Skin of body (tissue), 2 donors: ENCODE measurements around the gene LY86. TPM values are rescaled to one million over a fixed set of nuclear protein-coding genes. Genes with fewer than 3 reads are reported as not detected.
"Not testable (repeated sequence)": the region's sequence is repeated elsewhere in the genome, so short reads cannot be mapped to it uniquely, and the experiment has no call there.

Source experiments
- DNase-seq: peaks from one replicate; lab custom pipeline; 2025; lab: John Stamatoyannopoulos, UW
- total RNA-seq: library from RNA; depleted of rRNA; stranded (reverse); fragments of >200 nt; gene quantifications from one replicate; pipeline ENCODE4 v1.2.3, GENCODE V29; 2014

Gene LY86
- total RNA-seq, 1 donor from 2014 or later = 3.7 TPM

DNA sequence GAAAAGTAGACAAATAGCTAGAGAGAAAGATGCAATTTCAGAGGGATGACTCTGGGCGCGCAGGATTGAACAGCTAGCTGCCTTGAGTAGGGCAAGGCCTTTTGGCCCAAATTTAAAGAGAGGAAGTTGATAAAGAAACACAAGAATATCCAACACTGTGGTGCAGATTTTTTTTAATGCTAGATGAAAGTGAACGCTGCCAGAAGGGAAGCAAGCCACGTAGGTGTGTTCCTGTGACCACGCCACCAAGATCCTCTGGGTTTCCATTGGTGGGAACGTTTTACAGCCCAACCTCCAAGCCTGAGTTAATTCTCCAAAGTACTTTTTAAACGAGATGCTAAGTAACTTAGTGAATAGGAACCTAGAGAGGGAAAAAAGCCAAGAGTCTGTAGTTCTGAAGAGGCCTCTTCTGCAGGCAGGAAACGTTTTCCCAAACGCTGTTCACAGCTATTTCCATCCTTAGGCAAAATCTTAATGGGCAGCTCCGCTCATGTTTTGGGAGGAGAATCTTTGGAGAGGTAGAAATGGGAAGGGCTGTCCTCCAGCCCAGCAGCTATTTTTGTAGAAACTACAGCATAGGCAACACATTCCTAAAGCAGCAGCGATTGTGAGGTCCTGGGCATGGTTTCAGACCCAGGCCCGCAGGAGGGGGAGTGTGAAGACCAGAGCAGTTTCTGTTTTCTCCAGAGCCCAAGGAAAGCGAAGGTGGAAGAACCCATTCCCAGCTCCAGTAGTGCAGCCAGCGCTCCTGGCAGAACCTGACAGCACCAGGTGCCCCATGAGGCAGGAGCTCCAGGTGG, 8.2 kb downstream of the LY86 start:
- DNase-seq = no peak

DNA sequence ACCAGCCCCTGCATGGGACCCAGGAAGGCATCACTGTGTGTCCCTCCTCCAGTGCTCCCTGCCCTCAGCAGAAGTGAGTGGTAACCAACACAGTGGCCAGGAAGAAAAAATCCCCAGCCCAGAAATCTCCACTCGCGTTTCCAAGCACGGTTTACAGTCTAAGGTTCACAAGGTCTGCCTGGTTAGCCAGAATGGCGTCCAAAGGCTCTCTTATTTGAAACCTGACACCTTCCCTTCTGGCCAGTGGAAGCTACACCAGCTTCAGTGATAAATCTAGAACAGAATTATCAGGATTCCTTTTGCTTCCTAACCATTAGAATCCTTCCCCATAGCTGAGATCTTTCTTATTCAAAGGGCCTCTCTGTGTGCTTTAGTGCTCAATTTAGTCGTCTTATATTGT, 9.2 kb downstream of the LY86 start:
- no peak for DNase-seq

DNA sequence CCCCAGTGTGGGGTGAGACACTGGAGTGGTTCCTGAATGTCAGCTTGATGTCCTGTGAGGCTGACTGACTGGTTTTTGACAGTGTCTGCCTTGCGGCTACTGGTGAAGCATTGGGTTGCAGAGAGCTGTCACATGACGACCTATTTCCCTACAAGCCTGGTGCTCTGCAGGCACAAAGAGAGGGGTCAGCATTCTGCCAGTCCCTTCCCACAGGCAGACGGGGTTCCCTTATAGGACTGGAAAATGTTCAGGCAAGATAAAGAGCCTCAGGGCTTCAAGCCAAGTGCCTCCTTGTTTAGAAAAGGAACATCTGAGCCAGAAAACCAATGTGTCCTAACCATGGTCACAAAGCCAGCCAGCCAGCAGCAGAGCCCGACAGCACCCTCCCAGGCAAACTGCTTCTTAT, 11.0 kb downstream of the LY86 start:
- DNase-seq = no peak

DNA sequence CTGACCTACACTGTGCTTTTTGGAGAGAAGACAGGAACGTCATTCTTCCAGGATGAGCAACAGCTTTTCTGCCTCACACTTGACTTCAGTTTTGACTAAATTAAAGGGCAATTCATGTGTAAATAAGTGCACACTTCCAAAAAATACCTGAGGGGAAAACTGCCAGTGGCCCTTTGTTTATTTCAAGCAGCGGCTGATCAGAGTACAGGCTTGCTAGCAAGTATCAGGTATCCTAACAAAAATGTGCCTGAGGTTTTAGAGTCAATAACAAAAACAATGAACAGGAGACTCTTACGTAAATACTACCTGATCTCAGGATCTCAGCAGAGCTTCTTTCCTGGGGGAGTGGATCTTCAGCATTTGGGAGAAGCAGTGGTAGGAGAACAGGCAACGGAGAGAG, 12.4 kb downstream of the LY86 start:
- DNase-seq = no peak

DNA sequence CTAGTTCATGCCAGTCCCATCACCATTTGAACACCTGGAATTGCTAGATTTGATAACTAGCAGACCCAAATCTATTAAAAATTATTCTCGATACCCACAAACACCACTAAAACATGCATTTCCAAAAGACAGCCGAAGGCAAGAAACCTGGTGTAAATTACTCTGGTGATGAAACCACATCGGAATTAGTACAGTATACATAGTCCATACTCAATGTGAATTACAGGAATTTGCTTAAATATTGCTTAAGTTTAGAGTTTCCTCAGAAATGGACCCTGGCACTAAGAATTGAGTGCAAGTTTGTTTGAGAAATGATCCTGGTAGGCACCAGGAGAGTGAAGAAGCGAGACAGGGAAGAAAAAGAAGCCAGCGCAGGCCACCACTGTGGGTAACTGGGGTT, 13.7 kb downstream of the LY86 start:
- no peak for DNase-seq

DNA sequence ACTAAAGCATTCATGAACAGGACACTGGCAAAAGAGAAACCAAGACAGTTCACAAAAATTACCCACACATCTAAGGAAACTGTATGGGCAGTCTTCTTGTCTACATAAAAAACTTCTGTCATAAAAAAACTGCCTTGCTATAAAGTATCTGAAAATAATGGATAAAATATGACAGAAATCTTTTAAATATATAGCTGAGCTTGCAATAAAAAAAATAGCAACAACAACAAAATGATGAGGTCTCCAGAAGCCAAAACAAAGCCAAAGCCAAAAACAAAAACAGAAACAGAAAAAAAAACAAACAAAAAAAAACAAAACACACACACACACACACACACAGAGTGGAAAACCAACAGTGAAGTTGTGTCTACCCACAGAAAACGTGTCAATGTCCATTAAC, 14.8 kb downstream of the LY86 start:
- no peak for DNase-seq

DNA sequence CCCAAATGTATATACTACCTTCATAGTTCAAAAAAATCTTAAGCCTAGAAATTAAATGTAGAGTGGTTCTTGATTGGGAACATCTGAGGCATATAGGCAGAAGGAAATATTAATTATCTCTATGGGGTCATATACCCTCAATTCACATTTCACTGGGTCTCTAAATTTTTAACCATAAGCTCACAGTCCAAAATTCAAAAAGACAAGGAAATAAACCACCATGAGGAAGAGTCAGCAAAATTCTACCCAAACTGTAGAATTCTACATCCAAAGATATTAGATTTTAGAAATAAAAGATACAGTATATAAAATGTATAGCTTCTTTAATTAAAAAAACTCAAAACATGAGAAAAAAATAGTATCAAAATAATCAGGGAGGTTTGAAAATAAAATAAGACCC, 15.5 kb downstream of the LY86 start:
- DNase-seq = no peak

DNA sequence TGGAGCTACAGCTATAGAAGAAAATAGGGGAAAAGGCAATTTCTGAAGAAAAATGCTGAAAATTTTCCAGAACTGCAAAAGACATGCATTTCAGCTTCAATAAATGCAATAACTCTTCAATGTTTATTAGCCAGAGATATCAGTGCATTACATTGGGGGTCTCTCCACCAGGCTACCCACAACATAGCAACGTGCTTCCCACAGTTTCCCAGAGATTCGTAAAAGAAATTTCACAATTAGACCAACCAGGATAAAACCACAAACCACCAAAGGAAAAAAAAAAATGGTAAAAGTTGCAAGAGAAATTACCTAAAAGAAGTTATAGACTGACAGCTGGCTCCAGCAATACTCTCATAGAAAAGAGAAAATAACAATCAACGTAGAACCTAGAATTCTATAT, 16.0 kb downstream of the LY86 start:
- DNase-seq = no peak

DNA sequence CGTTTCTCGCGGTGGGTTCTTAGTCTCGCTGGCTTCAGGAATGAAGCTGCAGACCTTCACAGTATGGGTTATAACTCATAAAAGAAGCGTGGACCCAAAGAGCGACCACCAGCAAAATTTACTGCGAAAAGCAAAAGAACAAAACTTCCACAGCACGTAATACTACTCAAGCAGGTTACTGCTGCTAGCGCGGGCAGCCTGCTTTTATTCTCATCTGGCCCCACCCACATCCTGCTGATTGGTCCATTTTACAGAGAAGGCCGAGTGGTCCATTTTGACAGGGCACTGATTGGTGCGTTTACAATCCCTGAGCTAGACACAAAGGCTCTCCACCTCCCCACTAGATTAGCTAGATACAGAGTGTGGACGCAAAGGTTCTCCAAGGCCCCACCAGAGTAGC, 17.4 kb downstream of the LY86 start:
- DNase-seq = no peak

DNA sequence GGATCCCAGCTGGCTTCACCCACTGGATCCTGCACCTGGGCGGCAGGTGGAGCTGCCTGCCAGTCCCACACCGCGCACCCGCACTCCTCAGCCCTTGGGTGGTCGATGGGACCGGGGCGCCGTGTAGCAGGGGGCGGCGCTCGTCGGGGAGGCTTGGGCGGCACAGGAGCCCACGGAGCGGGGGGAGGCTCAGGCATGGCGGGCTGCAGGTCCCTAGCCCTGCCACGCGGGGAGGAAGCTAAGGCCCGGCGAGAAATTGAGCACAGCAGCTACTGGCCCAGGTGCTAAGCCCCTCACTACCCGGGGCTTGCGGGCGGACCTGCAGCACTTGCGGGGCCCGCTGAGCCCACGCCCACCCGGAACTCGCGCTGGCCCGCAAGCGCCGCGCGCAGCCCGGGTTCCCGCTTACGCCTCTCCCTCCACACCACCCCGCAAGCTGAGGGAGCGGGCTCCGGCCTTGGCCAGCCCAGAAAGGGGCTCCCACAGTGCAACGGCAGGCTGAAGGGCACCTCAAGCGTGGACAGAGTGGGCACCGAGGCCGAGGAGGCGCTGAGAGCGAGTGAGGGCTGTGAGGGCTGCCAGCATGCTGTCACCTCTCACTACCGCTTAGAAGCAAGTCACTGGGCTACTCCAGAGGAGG, 18.0 kb downstream of the LY86 start:
- not testable (repeated sequence) for DNase-seq

DNA sequence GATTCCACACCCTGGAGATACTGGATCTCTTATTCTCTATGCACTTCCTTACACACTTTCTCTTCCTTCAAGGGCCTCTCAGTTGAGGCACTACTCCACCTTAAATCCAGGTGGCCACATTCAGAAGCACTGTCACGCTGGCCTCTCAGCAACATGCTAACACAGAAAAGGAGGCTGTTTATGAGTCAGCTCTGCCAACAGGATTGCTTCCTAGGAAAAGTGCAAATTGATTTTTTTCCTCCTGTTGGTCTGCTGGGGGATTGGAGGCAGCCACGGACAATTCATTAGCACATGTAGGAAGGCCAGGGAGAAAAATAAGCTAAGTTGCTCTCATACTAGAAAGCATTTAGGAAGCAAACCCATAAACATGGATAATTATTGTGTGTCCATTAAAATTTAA, 20.9 kb downstream of the LY86 start:
- DNase-seq = no peak

DNA sequence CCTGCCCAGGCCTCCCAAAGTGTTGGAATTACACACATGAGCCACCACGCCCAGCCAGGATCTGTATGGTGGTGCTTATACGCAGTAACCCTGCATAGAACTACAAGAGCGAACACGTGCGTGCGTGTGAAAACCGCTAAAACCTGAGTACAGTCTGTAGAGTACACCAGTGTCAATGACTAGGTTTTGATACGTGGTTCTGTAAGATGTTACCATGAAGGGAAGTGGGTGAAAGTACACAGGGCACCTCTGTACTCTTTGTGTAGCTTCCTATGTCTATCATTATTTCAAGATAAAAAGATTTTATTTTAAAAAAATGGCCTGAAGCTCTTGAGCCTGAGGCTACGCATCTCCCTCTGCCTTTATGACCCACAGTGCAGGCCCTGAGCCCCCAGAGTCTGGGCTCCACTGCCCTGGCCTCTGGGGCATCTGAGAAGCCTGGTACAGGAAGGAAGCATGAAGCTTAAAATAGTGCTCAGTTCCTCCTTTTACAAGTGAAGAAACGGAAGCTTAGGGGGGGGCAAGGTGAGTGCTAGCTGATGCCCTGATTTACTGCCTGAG, 21.6 kb downstream of the LY86 start:
- no peak for DNase-seq

DNA sequence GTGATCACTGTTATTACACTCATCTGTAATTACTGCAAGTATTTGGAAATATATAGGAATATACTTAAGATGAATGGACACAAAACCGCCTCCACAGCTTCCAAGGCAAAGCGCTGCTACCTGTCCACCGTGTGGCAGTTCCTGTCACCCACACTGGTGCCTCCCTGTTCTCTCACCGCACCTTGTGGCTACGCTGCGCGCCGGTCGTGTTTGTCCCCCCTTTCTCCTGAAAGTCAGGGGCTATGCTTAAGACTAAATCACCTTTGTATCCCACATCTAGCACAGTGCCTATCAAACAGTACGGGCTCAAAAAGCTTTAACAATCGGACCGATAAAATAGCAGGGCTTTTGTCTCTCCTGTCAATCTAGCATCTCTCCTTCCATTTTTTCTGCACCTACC, 23.0 kb downstream of the LY86 start:
- no peak for DNase-seq

DNA sequence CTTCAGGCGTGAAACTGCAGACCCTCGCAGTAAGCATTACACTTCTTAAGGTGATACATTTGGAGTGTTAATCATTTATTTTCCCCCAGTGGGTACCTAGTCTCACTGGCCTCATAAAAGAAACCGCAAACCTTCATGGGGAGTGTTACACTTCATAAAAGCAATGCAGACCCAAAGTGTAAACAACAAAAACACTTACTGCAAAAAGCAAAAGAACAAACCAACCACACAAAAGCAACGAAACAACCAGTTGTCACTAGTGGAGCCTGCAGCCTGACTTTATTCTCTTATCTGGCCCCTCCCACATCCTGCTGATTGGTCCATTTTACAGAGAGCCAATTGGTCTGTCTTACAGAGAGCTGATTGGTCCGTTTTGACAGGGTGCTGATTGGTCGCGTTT, 23.8 kb downstream of the LY86 start:
- no peak for DNase-seq

DNA sequence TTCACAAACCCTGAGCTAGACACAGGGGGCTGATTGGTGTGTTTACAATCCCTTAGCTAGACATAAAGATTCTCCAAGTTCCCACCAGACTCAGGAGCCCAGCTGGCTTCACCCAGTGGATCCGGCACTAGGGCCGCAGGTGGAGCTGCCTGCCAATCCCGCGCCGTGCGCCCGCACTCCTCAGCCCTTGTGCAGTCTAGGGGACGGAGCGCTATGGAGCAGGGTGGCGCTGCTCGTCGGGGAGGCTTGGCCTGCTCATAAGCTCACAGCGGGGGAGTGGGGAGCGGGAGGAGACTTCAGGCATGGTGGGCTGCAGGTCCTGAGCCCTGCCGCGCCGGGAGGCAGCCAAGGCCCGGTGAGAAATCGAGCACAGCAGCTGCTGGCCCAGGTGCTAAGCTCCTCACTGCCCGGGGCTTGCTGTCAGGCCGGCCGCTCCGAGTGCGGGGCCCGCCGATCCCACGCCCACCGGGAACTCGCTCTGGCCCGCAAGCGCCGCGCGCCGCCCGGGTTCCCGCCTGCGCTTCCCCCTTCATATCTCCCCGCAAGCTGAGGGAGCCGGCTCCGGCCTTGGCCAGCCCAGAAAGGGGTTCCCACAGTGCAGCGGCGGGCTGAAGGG, 24.7 kb downstream of the LY86 start:
- not testable (repeated sequence) for DNase-seq

DNA sequence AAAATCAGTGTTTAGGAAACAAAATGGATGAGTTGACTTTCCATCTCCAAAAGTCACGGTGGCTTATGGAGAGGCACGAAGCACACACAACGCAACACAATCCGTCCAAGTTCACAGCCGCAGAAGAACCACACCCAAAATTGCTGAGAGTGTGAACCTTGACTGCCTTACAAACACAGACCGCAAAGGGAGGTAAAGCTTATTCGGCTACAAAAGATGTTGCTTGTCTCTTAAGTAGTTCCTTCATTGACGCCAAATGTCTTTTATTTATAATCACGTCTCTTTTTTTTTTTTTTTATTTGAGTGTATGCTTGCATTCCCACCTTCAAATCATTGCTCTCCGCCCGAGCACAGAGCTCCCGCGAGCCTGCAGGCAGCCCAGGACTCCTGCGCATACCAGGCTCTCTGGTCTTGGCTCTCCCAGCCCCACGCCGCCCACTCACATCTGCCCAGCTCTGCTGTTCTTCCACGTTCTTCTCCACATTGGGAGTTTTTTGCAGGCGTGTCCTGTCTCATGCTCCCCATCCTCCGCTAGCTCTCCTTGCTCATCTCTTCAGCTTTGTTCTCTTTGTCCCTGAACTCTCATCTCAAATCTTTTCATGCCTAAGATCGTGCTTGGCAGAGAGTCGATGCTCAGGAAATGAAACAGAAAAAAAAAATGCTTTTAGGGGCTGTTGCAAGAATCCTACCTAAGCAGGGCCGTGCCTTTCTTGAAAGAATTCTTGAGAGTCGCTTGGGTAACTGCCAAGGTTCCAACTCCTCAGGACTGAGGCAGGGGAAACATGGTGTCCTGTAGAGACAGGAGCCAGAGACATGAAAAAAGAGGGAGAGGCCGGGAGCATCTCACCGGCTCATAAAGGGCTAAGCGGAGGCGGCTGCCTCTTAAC, 25.8 kb downstream of the LY86 start:
- DNase-seq = no peak

DNA sequence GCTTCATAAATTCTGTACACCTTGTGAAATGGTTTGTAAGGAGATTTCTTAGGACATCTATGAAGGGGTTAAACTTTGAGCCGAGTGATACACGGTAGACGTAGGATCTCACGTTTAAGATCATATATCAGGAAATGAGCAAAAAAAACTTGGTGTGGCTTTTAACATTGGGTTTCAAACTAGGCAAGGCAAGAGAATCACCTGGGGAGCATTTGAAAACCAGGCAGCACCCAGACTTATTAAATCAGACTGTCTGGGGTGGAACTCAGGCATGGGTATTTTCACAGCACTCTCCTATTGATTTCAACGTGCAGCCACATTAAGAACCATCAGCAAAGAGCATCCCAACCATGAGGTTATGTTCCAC, 26.4 kb downstream of the LY86 start:
- no peak for DNase-seq

DNA sequence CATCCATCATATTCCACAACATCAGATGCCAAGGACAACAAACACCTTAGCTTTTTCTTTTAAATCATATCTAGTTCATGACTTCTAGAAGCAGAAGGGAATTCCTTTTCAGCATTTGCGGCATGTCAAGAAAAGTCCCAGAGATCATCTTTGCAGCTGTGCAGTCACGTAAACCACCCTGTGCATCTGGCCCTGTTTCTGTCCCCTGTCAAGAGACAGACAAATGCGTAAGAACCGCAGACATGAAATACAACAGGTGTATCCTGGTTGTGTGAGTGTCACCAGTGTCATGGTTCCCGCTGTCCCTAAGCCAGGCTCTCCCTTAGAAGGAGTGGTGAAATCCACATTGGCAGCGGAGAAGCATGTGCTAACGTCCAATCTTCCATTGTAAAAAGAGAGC, 28.1 kb downstream of the LY86 start:
- no peak for DNase-seq

DNA sequence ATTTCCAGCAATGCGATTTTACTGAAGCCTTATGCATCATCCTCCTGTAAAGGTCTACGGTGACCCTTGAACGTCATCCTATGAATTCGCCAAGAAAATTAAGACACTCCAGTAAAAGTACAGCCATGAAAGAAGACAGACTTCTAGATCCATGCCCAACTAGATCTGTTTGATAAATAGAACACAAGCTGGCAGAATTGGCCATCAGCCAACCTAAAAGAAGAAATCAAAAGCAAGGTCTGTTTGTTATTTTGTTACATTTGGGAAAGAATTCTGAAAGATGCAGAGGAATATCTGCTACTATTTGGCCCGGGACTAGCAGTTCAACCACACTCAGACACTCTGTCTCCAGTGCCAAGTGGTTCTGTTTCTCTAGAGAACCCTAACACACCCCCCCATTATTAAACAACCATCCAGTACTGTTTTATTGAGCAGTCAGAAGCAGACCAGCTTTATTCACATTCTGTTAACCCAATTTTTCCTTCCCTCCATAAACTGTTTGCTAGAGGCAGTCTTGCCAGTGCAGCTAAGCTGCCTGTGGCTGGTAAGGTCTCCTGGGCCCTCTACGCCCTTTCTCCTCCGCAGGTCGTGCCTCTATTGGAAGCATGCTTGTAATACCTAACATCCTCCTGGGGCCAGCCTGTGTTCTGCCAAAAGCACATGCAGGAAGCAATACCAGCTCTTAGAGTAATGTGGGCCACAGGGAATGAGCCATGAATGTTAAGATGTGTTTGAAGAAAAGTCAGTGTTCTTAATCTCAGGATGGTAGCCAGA, 30.7 kb downstream of the LY86 start:
- no peak for DNase-seq

DNA sequence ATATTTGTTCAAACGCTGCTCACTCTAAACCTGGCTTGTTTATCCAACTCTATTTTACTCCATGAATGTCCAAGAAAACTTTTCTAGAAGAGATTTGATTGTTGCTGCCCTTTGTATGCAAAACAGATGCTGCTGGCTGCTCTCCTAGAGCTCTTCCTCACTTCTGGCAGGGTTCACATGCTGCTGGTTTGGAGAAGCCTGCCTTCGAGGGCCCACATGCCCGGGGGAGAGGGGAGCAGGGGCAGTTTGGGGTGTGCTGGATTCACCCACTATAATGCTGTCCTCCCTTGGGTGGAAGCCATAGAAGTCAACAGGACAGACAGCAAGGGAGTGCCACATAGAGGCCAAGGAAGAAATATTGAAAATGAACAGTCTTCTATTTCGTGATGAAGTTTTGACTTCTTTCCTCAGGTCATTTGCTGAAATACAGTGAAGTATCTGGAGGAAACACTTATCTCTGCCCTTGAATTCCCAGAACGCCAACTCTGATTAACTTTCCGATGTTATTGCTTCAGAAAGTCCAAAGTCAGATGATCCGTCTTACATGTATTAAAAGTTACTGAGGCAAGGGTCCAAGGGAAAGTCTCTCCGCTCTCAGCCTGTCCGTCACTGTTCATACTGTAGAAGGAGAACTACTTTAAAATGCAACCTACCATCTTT, 32.4 kb downstream of the LY86 start:
- peak; percentile 35 for DNase-seq
